Stimulated activated naive CD8-positive, alpha-beta T cell treated with anti-CD3 and anti-CD28 coated beads, Interleukin-15, Interleukin-2, amounts not matched to agents 100 ng/mL and 50 ng/mL, for 24 hours (primary cell): ENCODE data around the gene TMED10.
"Not testable (repeated sequence)": the region's sequence is repeated elsewhere in the genome, so short reads cannot be mapped to it uniquely, and the experiment has no call there.

Experiments used
- H3K27ac Mint-ChIP-seq: one replicate; pipeline ENCODE4 v1.8.0; 2021; ENCODE audit warnings: mild to moderate bottlenecking, mixed read lengths
- H3K27me3 Mint-ChIP-seq: one replicate; pipeline ENCODE4 v1.8.0; 2021; ENCODE audit warnings: mixed read lengths
- H3K36me3 Mint-ChIP-seq: one replicate; pipeline ENCODE4 v1.8.0; 2021; ENCODE audit warnings: low read depth, mixed read lengths
- H3K4me1 Mint-ChIP-seq: one replicate; pipeline ENCODE4 v1.8.0; 2021; ENCODE audit warnings: low read depth, mixed read lengths
- H3K4me3 Mint-ChIP-seq: one replicate; pipeline ENCODE4 v1.8.0; 2021; ENCODE audit warnings: mild to moderate bottlenecking, mixed read lengths
- H3K9me3 Mint-ChIP-seq: one replicate; pipeline ENCODE4 v1.8.0; 2021; ENCODE audit warnings: mixed read lengths

The TMED10 gene

GRCh38 chr14:75156901-75157300, 19.5 kb downstream of the TMED10 start:
- H3K4me3 Mint-ChIP-seq = no peak overlapping the region
- peaks cover 20% of the 10 kb centered on the region for H3K36me3 Mint-ChIP-seq
- H3K27me3 Mint-ChIP-seq = no peaks in the 10 kb centered on the region
- H3K9me3 Mint-ChIP-seq = no peaks in the 10 kb centered on the region
- H3K27ac Mint-ChIP-seq = no peak overlapping the region
- peaks cover 70% of the 10 kb centered on the region for H3K4me1 Mint-ChIP-seq

GRCh38 chr14:75156111-75156510, 20.3 kb downstream of the TMED10 start:
- Mint-ChIP-seq H3K4me1 (peaks cover 68% of the 10 kb centered on the region), H3K27ac (no peak overlapping the region), H3K27me3 (no peaks in the 10 kb centered on the region), H3K9me3 (no peaks in the 10 kb centered on the region), H3K36me3 (peaks cover 21% of the 10 kb centered on the region), H3K4me3 (no peak overlapping the region)

DNA sequence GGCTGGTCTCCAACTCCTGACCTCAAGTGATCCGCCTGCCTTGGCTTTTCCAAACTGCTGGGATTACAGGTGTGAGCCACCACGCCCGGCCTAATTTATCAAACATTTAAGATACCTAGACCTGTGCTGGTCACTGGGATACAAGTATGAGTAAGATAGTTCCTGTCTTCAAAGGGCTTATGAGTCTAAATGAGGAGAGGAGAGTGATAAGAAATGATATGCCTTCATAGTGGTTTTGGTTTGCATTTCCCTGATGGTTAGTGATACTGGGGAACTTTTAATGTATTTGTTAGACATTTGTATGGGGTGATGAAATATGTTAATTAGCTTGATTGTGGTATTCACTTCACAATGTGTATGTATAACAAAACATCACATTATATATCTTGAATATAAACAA, 21.2 kb downstream of the TMED10 start:
- no peak overlapping the region for H3K27ac Mint-ChIP-seq
- no peaks in the 10 kb centered on the region for H3K27me3 Mint-ChIP-seq
- peaks cover 20% of the 10 kb centered on the region for H3K36me3 Mint-ChIP-seq
- no peak overlapping the region for H3K4me3 Mint-ChIP-seq
- no peaks in the 10 kb centered on the region for H3K9me3 Mint-ChIP-seq
- peaks cover 59% of the 10 kb centered on the region for H3K4me1 Mint-ChIP-seq

DNA sequence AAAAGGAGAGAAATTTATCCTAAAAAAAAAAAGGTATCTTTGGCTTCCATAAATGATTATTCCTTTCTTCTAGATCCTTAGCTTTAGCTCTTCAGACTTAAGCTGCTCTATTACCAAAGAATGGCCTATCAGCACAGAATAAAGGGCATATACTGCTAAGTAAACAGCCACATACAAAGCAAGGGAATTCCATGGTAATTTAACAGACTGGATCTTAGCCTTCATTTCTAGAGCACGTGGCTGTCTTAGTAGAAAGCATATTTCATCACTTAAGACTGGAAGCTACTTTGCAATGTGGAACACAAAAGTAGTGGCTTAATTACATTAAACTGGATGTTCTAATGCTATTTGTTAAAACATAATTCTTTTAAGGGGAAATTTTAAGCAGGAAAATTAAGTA, 23.1 kb downstream of the TMED10 start:
- H3K27ac Mint-ChIP-seq = no peak overlapping the region
- no peaks in the 10 kb centered on the region for H3K27me3 Mint-ChIP-seq
- no peak overlapping the region for H3K4me3 Mint-ChIP-seq

DNA sequence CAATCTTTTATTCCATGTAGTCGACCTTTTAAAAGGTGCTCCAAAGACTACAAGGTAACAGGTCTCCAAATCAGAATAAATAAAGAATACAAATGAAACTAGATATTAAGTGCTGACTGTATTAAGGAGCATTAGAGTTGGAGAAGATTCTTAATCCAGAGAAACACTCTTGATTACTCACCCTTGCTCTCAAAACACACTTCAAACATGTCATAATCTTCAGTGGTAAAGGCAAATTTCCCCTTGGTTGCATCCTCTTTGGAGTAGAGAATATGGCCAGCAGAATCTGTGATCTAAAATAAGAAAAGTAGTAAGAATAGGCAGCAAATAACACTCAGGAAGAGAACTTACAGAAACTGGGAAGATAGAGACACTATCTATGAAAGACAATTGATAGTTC, 24.6 kb downstream of the TMED10 start:
- H3K27ac Mint-ChIP-seq = no peak overlapping the region
- peaks cover 46% of the 10 kb centered on the region for H3K4me1 Mint-ChIP-seq
- peaks cover 38% of the 10 kb centered on the region for H3K36me3 Mint-ChIP-seq
- no peaks in the 10 kb centered on the region for H3K9me3 Mint-ChIP-seq
- no peaks in the 10 kb centered on the region for H3K27me3 Mint-ChIP-seq
- no peak overlapping the region for H3K4me3 Mint-ChIP-seq

More for the DNA sequence above, 23.1 kb downstream of the TMED10 start:
- Mint-ChIP-seq H3K36me3 (peaks cover 28% of the 10 kb centered on the region), H3K9me3 (no peaks in the 10 kb centered on the region), H3K4me1 (peaks cover 45% of the 10 kb centered on the region)

DNA sequence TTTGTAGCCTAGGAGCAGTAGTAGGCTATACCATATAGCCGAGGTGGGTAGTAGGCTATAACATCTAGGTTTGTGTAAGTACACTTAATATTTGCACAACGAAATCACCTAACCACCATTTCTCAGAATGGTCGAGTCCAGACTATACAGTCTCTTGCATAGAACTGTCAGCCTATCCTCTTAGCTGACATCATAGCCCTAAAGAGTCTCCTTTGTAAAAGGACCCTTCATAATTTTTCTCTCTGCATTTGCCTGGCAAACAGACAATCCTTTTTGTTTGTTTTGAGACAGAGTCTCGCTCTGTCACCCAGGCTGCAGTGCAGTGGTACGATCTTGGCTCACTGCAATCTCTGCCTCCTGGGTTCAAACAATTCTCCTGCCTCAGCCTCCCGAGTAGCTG, 25.8 kb downstream of the TMED10 start:
- H3K4me1 Mint-ChIP-seq = peaks cover 44% of the 10 kb centered on the region
- H3K36me3 Mint-ChIP-seq = peaks cover 48% of the 10 kb centered on the region
- not testable (repeated sequence) for H3K27me3 Mint-ChIP-seq, H3K9me3 Mint-ChIP-seq, H3K4me3 Mint-ChIP-seq, H3K27ac Mint-ChIP-seq

GRCh38 chr14:75150150-75150549, 26.3 kb downstream of the TMED10 start:
- Mint-ChIP-seq H3K4me1 (peaks cover 43% of the 10 kb centered on the region), H3K9me3 (no peaks in the 10 kb centered on the region), H3K36me3 (peaks cover 50% of the 10 kb centered on the region), H3K27ac (no peak overlapping the region), H3K27me3 (no peaks in the 10 kb centered on the region), H3K4me3 (no peak overlapping the region)

GRCh38 chr14:75147423-75148071, 28.9 kb downstream of the TMED10 start:
- Mint-ChIP-seq H3K4me3 (no peak overlapping the region), H3K4me1 (peaks cover 60% of the 10 kb centered on the region), H3K27me3 (no peaks in the 10 kb centered on the region), H3K27ac (peak overlapping the region; percentile 65), H3K9me3 (no peaks in the 10 kb centered on the region), H3K36me3 (peaks cover 70% of the 10 kb centered on the region)

DNA sequence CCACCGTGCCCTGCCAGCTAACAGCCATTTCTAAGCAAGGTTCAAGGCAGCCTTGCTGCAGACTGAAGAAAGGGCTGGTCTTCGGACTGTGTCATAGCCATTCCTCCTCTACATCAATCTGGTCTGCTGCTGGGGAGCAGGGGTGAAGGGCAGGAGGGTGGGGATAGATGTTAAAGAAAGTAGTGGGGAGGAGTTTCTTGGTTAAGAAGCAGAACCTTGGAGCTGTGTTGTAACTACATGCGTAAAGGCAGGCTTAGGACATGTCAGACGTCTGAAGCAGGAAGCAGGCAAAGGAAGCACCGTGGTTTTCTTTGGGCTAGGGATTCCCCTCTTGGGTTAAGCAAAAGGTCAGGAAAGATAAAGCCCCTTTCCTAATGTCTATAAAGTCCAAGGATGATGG, 31.5 kb downstream of the TMED10 start:
- no peak overlapping the region for H3K27ac Mint-ChIP-seq
- H3K4me3 Mint-ChIP-seq = no peak overlapping the region
- H3K27me3 Mint-ChIP-seq = no peaks in the 10 kb centered on the region
- peaks cover 53% of the 10 kb centered on the region for H3K36me3 Mint-ChIP-seq
- no peaks in the 10 kb centered on the region for H3K9me3 Mint-ChIP-seq
- peaks cover 68% of the 10 kb centered on the region for H3K4me1 Mint-ChIP-seq

- no peaks in the 10 kb centered on the region for H3K27me3 Mint-ChIP-seq
- H3K4me1 Mint-ChIP-seq = peaks cover 78% of the 10 kb centered on the region
- H3K9me3 Mint-ChIP-seq = no peaks in the 10 kb centered on the region
- no peak overlapping the region for H3K4me3 Mint-ChIP-seq
- no peak overlapping the region for H3K27ac Mint-ChIP-seq
- H3K36me3 Mint-ChIP-seq = peaks cover 45% of the 10 kb centered on the region
These were observed 32.5 kb downstream of the TMED10 start for GRCh38 chr14:75143761-75144527.

DNA sequence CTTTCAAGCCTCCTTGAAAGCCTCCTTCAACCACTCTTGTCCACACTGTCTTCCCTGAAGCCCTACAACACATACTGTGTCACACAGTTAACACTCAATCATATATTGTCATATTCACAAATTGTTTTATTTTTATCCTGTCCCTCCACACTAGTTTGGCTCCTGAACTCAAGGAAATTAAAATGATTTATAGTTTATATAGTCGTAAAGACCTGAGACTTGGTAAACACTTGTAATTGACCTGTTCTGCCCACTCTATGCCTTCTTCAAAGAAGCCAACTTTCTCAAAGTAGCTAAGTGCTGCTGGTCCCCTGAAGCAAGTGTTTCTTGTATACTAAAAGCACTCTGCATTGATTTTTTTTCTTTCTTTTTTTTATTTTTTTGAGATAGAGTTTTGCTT, 33.9 kb downstream of the TMED10 start:
- Mint-ChIP-seq H3K9me3 (no peaks in the 10 kb centered on the region), H3K27ac (no peak overlapping the region), H3K27me3 (no peaks in the 10 kb centered on the region), H3K4me3 (no peak overlapping the region), H3K4me1 (peaks cover 80% of the 10 kb centered on the region), H3K36me3 (peaks cover 39% of the 10 kb centered on the region)

DNA sequence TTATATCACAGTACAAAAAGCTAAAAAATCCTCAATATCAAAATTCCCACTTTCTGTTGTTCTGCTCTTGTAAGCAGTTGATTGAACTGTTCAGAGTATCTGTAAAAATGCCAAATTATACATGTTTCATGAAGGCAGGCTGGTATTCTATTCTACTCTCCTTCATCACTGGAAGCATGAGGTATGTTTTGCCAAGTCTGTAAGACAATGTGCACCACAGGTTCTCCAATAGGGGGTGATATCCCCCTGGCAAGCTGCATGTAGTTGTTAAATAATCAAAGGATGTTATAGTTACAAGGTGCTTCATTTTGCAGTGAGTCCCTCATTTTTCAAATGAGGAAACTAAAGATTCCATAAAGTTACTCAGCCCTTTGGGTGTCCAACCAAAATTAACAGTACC, 34.4 kb downstream of the TMED10 start:
- Mint-ChIP-seq H3K9me3 (no peaks in the 10 kb centered on the region), H3K4me1 (peaks cover 76% of the 10 kb centered on the region), H3K27me3 (no peaks in the 10 kb centered on the region), H3K27ac (no peak overlapping the region), H3K4me3 (no peak overlapping the region), H3K36me3 (peaks cover 36% of the 10 kb centered on the region)

DNA sequence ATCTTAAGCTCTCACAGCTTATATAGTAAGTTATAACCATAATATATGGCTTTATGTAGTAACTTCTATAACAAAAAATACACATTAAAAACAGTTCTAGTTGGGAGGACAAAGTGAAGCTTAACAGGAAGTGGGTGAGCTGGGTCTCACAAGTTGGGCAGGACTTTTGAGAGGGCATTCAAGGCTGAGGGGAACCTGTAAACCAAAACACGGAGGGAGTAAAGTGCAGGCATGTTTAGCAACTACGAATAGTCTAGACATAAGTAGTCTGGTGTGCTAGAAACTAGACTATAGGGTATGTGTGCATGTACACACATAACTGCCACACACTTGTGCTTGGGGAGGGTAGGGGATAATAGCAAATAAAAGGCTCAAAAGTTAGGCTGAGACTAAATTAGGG, 35.4 kb downstream of the TMED10 start:
- H3K36me3 Mint-ChIP-seq = peaks cover 28% of the 10 kb centered on the region
- H3K4me3 Mint-ChIP-seq = peak overlapping the region; percentile 3
- H3K27me3 Mint-ChIP-seq = no peaks in the 10 kb centered on the region
- peak overlapping the region; percentile 40 for H3K27ac Mint-ChIP-seq
- H3K9me3 Mint-ChIP-seq = no peaks in the 10 kb centered on the region
- H3K4me1 Mint-ChIP-seq = peaks cover 67% of the 10 kb centered on the region

- H3K4me1 Mint-ChIP-seq = peaks cover 65% of the 10 kb centered on the region
- H3K36me3 Mint-ChIP-seq = peaks cover 27% of the 10 kb centered on the region
- H3K4me3 Mint-ChIP-seq = no peak overlapping the region
- no peak overlapping the region for H3K27ac Mint-ChIP-seq
- H3K9me3 Mint-ChIP-seq = no peaks in the 10 kb centered on the region
- no peaks in the 10 kb centered on the region for H3K27me3 Mint-ChIP-seq
These were observed 35.8 kb downstream of the TMED10 start for GRCh38 chr14:75140620-75141019.

DNA sequence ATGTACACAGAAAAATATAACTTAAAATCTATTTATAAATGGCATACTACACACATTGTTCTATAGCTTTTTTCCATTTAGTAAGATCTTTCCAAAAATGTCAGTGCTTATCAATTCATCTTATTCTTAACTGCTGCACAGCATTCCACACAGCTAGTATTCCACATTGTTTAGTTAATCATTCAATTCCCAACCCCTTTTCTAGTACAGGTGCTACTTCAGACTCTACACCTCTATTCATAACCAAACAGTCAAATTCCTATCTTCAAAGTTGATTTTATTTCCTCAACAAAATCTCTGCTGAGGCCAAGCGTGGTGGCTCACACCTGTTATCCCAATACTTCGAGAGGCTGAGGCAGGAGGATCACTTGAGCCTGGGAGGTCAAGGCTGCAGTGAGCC, 37.2 kb downstream of the TMED10 start:
- Mint-ChIP-seq H3K4me1 (peaks cover 51% of the 10 kb centered on the region), H3K36me3 (peaks cover 28% of the 10 kb centered on the region)

DNA sequence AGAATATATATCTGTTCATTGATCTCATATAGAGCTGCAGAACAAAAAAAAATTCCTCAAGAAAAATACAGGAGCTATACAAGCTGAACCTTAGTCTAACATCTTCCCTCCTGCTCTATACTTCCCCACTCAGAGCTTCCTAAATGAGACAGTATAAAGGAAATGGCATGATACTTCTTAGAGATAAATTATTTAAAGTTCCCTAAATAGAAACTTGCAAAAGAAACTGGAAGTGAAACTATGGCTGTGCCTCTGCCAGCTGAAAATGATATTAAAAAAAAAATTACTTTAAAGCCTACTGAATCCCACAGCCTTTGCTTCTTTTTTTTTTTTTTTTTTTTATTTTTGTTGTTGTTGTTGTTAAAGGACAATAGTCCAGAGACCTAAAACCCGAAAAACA, 37.9 kb downstream of the TMED10 start:
- H3K4me1 Mint-ChIP-seq = peaks cover 47% of the 10 kb centered on the region
- H3K4me3 Mint-ChIP-seq = peak overlapping the region; percentile 18
- peak overlapping the region; percentile 49 for H3K27ac Mint-ChIP-seq
- no peaks in the 10 kb centered on the region for H3K27me3 Mint-ChIP-seq
- peaks cover 30% of the 10 kb centered on the region for H3K36me3 Mint-ChIP-seq
- no peaks in the 10 kb centered on the region for H3K9me3 Mint-ChIP-seq

More for the DNA sequence above, 37.2 kb downstream of the TMED10 start:
- Mint-ChIP-seq H3K9me3 (no peaks in the 10 kb centered on the region), H3K27ac (peak overlapping the region; percentile 66), H3K27me3 (no peaks in the 10 kb centered on the region), H3K4me3 (peak overlapping the region; percentile 11)
